ENCODE results near the gene ARFGEF2.

GRCh38 chr20:48886811-48887210, 34.7 kb upstream of the ARFGEF2 start:
- TF ChIP-seq POLR2A (IDR thresholded peaks at IDR 0.05), result no peak
- no peak for TF ChIP-seq CTCF (IDR thresholded peaks at IDR 0.05)
- no peak for TF ChIP-seq EP300 (IDR thresholded peaks at IDR 0.05)

All from stomach (tissue), 4 donors.